Measurements from ENCODE around the gene KIF18B.

DNA sequence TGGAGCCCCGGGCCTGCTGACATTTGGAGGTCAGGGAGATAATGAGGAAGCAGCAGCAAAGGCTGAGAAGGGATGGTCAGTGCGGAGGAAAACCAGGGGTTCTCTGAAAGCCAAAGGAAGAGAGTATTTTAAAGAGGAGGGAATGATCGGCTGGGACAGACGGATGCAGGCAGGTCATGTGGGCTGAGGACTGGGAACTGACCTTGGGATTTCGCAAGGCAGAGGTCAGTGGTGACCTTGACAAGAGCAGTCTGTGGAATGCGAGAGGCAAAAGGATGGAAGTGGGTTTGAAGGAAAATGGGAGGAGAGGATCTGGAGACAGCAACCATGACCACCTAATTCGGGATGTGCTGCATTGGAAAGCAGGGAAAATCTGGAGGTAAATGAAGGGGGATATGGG, 58.6 kb downstream of the KIF18B start:
- no peak for TF ChIP-seq FOXA1 (IDR thresholded peaks at IDR 0.05)
- no peak for TF ChIP-seq HDGF (IDR thresholded peaks at IDR 0.05; ENCODE audit: borderline replicate concordance)
- TF ChIP-seq, protein P1, sequence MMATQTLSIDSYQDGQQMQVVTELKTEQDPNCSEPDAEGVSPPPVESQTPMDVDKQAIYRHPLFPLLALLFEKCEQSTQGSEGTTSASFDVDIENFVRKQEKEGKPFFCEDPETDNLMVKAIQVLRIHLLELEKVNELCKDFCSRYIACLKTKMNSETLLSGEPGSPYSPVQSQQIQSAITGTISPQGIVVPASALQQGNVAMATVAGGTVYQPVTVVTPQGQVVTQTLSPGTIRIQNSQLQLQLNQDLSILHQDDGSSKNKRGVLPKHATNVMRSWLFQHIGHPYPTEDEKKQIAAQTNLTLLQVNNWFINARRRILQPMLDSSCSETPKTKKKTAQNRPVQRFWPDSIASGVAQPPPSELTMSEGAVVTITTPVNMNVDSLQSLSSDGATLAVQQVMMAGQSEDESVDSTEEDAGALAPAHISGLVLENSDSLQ (IDR thresholded peaks at IDR 0.05): no peak
- TF ChIP-seq BHLHE40 (IDR thresholded peaks at IDR 0.05; ENCODE audit: borderline replicate concordance): no peak
- no peak for TF ChIP-seq FOXM1 (IDR thresholded peaks at IDR 0.05; ENCODE audit: borderline replicate concordance)
- no peak for TF ChIP-seq ELF4 (IDR thresholded peaks at IDR 0.05)
- TF ChIP-seq ARNT (IDR thresholded peaks at IDR 0.05): no peak
- no peak for TF ChIP-seq LEF1 (IDR thresholded peaks at IDR 0.05; ENCODE audit: borderline replicate concordance)
- TF ChIP-seq CTBP1 (IDR thresholded peaks at IDR 0.05; ENCODE audit: borderline replicate concordance): no peak
- TF ChIP-seq SUZ12 (IDR thresholded peaks at IDR 0.05): no peak
- TF ChIP-seq SP1 (IDR thresholded peaks at IDR 0.05): no peak
- TF ChIP-seq L3MBTL2 (conservative IDR thresholded peaks at IDR 0.05): no peak
- no peak for TF ChIP-seq TARDBP (IDR thresholded peaks at IDR 0.05)
- TF ChIP-seq ZNF384 (IDR thresholded peaks at IDR 0.05): no peak
